ENCODE results near the gene NFATC1.
A peak's percentile ranks its signal among the peaks of the same experiment; 100 is the strongest.

The NFATC1 gene

GRCh38 chr18:79566771-79567431, 171.2 kb downstream of the NFATC1 start:
- Histone ChIP-seq H3K36me3 (ENCODE audit: insufficient read depth, low read length) (no peaks in the 10 kb centered on the region), H3K4me3 (ENCODE audit: low read length) (no peak overlapping the region), H3K27me3 (ENCODE audit: insufficient read depth, low read length) (no peaks in the 10 kb centered on the region), H3K4me1 (ENCODE audit: insufficient read depth, low read length) (peaks cover 23% of the 10 kb centered on the region), H3K27ac (ENCODE audit: low read depth, low read length) (no peak overlapping the region), H3K9ac (ENCODE audit: low read depth, low read length) (no peak overlapping the region), H3K9me3 (ENCODE audit: insufficient read depth, low read depth, low read length) (no peaks in the 10 kb centered on the region)
- WGBS: 81% methylated on average over 23 of the region's 24 CpGs

GRCh38 chr18:79567481-79568147, 171.9 kb downstream of the NFATC1 start:
- Histone ChIP-seq H3K9me3 (ENCODE audit: insufficient read depth, low read depth, low read length) (peaks cover 2% of the 10 kb centered on the region; the same call in 1 of the 2 replicates), H3K9ac (ENCODE audit: low read depth, low read length) (0 out of 2 replicates have a peak overlapping the region, but pooled peaks have one; percentile 10), H3K4me1 (ENCODE audit: insufficient read depth, low read length) (peaks cover 23% of the 10 kb centered on the region), H3K36me3 (ENCODE audit: insufficient read depth, low read length) (no peaks in the 10 kb centered on the region), H3K27me3 (ENCODE audit: insufficient read depth, low read length) (no peaks in the 10 kb centered on the region), H3K4me3 (ENCODE audit: low read length) (no peak overlapping the region), H3K27ac (ENCODE audit: low read depth, low read length) (0 out of 2 replicates have a peak overlapping the region, but pooled peaks have one; percentile 25)
- 52% methylated on average over 28 of the region's 28 CpGs for WGBS

- Histone ChIP-seq H3K36me3 (ENCODE audit: insufficient read depth, low read length) (no peaks in the 10 kb centered on the region), H3K9me3 (ENCODE audit: insufficient read depth, low read depth, low read length) (peaks cover 11% of the 10 kb centered on the region; the same call in 1 of the 2 replicates), H3K4me1 (ENCODE audit: insufficient read depth, low read length) (peaks cover 23% of the 10 kb centered on the region), H3K27ac (ENCODE audit: low read depth, low read length) (no peak overlapping the region), H3K4me3 (ENCODE audit: low read length) (no peak overlapping the region), H3K9ac (ENCODE audit: low read depth, low read length) (no peak overlapping the region), H3K27me3 (ENCODE audit: insufficient read depth, low read length) (no peaks in the 10 kb centered on the region)
- WGBS: 95% methylated on average over 13 of the region's 13 CpGs
These were observed 172.9 kb downstream of the NFATC1 start for GRCh38 chr18:79568543-79569205.

GRCh38 chr18:79569720-79570119, 174.0 kb downstream of the NFATC1 start:
- Histone ChIP-seq H3K4me3 (ENCODE audit: low read length) (no peak overlapping the region), H3K9me3 (ENCODE audit: insufficient read depth, low read depth, low read length) (peaks cover 15% of the 10 kb centered on the region; the same call in 1 of the 2 replicates), H3K9ac (ENCODE audit: low read depth, low read length) (no peak overlapping the region), H3K27ac (ENCODE audit: low read depth, low read length) (no peak overlapping the region), H3K27me3 (ENCODE audit: insufficient read depth, low read length) (no peaks in the 10 kb centered on the region), H3K36me3 (ENCODE audit: insufficient read depth, low read length) (no peaks in the 10 kb centered on the region), H3K4me1 (ENCODE audit: insufficient read depth, low read length) (peaks cover 23% of the 10 kb centered on the region)
- 86% methylated on average over 18 of the region's 18 CpGs for WGBS

GRCh38 chr18:79570266-79571201, 174.8 kb downstream of the NFATC1 start:
- Histone ChIP-seq H3K27me3 (ENCODE audit: insufficient read depth, low read length) (no peaks in the 10 kb centered on the region), H3K36me3 (ENCODE audit: insufficient read depth, low read length) (no peaks in the 10 kb centered on the region), H3K4me1 (ENCODE audit: insufficient read depth, low read length) (peaks cover 23% of the 10 kb centered on the region), H3K4me3 (ENCODE audit: low read length) (no peak overlapping the region), H3K27ac (ENCODE audit: low read depth, low read length) (no peak overlapping the region), H3K9me3 (ENCODE audit: insufficient read depth, low read depth, low read length) (peaks cover 15% of the 10 kb centered on the region; the same call in 1 of the 2 replicates), H3K9ac (ENCODE audit: low read depth, low read length) (no peak overlapping the region)
- 57% methylated on average over 25 of the region's 26 CpGs for WGBS

GRCh38 chr18:79571211-79572092, 175.7 kb downstream of the NFATC1 start:
- no peak overlapping the region for H3K9ac ChIP-seq (ENCODE audit: low read depth, low read length)
- no peak overlapping the region for H3K27ac ChIP-seq (ENCODE audit: low read depth, low read length)
- H3K4me1 ChIP-seq (ENCODE audit: insufficient read depth, low read length): peaks cover 23% of the 10 kb centered on the region
- WGBS: 85% methylated on average over 38 of the region's 38 CpGs
- H3K9me3 ChIP-seq (ENCODE audit: insufficient read depth, low read depth, low read length): peaks cover 15% of the 10 kb centered on the region; the same call in 1 of the 2 replicates
- no peak overlapping the region for H3K4me3 ChIP-seq (ENCODE audit: low read length)
- no peaks in the 10 kb centered on the region for H3K27me3 ChIP-seq (ENCODE audit: insufficient read depth, low read length)
- H3K36me3 ChIP-seq (ENCODE audit: insufficient read depth, low read length): no peaks in the 10 kb centered on the region

GRCh38 chr18:79572093-79572780, 176.5 kb downstream of the NFATC1 start:
- Histone ChIP-seq H3K4me1 (ENCODE audit: insufficient read depth, low read length) (peaks cover 19% of the 10 kb centered on the region), H3K27me3 (ENCODE audit: insufficient read depth, low read length) (no peaks in the 10 kb centered on the region), H3K36me3 (ENCODE audit: insufficient read depth, low read length) (no peaks in the 10 kb centered on the region), H3K9me3 (ENCODE audit: insufficient read depth, low read depth, low read length) (peaks cover 15% of the 10 kb centered on the region; the same call in 1 of the 2 replicates), H3K4me3 (ENCODE audit: low read length) (no peak overlapping the region), H3K27ac (ENCODE audit: low read depth, low read length) (no peak overlapping the region), H3K9ac (ENCODE audit: low read depth, low read length) (no peak overlapping the region)
- 90% methylated on average over 18 of the region's 18 CpGs for WGBS

GRCh38 chr18:79572848-79573451, 177.2 kb downstream of the NFATC1 start:
- H3K27ac ChIP-seq (ENCODE audit: low read depth, low read length): no peak overlapping the region
- H3K9me3 ChIP-seq (ENCODE audit: insufficient read depth, low read depth, low read length): peaks cover 15% of the 10 kb centered on the region; the same call in 1 of the 2 replicates
- no peak overlapping the region for H3K4me3 ChIP-seq (ENCODE audit: low read length)
- no peaks in the 10 kb centered on the region for H3K27me3 ChIP-seq (ENCODE audit: insufficient read depth, low read length)
- H3K36me3 ChIP-seq (ENCODE audit: insufficient read depth, low read length): no peaks in the 10 kb centered on the region
- H3K9ac ChIP-seq (ENCODE audit: low read depth, low read length): no peak overlapping the region
- 91% methylated on average over 5 of the region's 6 CpGs for WGBS
- H3K4me1 ChIP-seq (ENCODE audit: insufficient read depth, low read length): peaks cover 13% of the 10 kb centered on the region; the same call in 1 of the 2 replicates

GRCh38 chr18:79573921-79574491, 178.3 kb downstream of the NFATC1 start:
- no peaks in the 10 kb centered on the region for H3K27me3 ChIP-seq (ENCODE audit: insufficient read depth, low read length)
- H3K9me3 ChIP-seq (ENCODE audit: insufficient read depth, low read depth, low read length): peaks cover 15% of the 10 kb centered on the region; the same call in 1 of the 2 replicates
- no peak overlapping the region for H3K9ac ChIP-seq (ENCODE audit: low read depth, low read length)
- H3K4me3 ChIP-seq (ENCODE audit: low read length): no peak overlapping the region
- H3K27ac ChIP-seq (ENCODE audit: low read depth, low read length): no peak overlapping the region
- WGBS: 92% methylated on average over 24 of the region's 24 CpGs
- peaks cover 9% of the 10 kb centered on the region; the same call in 1 of the 2 replicates for H3K4me1 ChIP-seq (ENCODE audit: insufficient read depth, low read length)
- H3K36me3 ChIP-seq (ENCODE audit: insufficient read depth, low read length): no peaks in the 10 kb centered on the region
